Activated gamma-delta T cell treated with Interleukin-2 at 50 U/mL for 16 hours (primary cell): Measurements from ENCODE around the gene NLRC4.
A peak's percentile ranks its signal among the peaks of the same experiment; 100 is the strongest.
"Not testable (repeated sequence)": the region's sequence is repeated elsewhere in the genome, so short reads cannot be mapped to it uniquely, and the experiment has no call there.

ENCODE experiments used
- DNase-seq: peaks from one replicate; pipeline ENCODE4 v3.0.0-alpha.2; 2020

NLRC4 gene

GRCh38 chr2:32264422-32265105 lies at the start of gene NLRC4:
Gene NLRC4, minus strand, starts transcription at chr2:32264886. Its CDS starts 8,111 bp downstream, at chr2:32256775.
- no peak for DNase-seq

- no peak for DNase-seq
These were observed 45.9 kb upstream of the NLRC4 start for GRCh38 chr2:32310577-32310976.

- DNase-seq = not testable (repeated sequence)
These were observed 29.4 kb upstream of the NLRC4 start for GRCh38 chr2:32293966-32294562.

GRCh38 chr2:32293493-32293892 lies 28.8 kb upstream of the NLRC4 start:
- DNase-seq = not testable (repeated sequence)

- no peak for DNase-seq
These were observed 27.1 kb upstream of the NLRC4 start for GRCh38 chr2:32291746-32292145.

- no peak for DNase-seq
These were observed 25.3 kb upstream of the NLRC4 start for GRCh38 chr2:32290000-32290339.

- DNase-seq = no peak
These were observed 24.7 kb upstream of the NLRC4 start for GRCh38 chr2:32289165-32289999.

GRCh38 chr2:32284321-32284720 lies 19.6 kb upstream of the NLRC4 start:
- DNase-seq = no peak

GRCh38 chr2:32278478-32278853 lies 13.8 kb upstream of the NLRC4 start:
- DNase-seq = no peak

GRCh38 chr2:32277674-32278477 lies 13.2 kb upstream of the NLRC4 start, which contains the start of gene YIPF4:
Gene YIPF4, plus strand, starts transcription at chr2:32277904. Its CDS starts 252 bp downstream, at chr2:32278156.
- peak; percentile 87 for DNase-seq

GRCh38 chr2:32277363-32277673 lies 12.6 kb upstream of the NLRC4 start:
- no peak for DNase-seq

- DNase-seq = not testable (repeated sequence)
These were observed 11.1 kb upstream of the NLRC4 start for GRCh38 chr2:32275790-32276189.

GRCh38 chr2:32274289-32274688 lies 9.6 kb upstream of the NLRC4 start:
- DNase-seq = no peak

GRCh38 chr2:32272279-32272678 lies 7.6 kb upstream of the NLRC4 start:
- DNase-seq = no peak

GRCh38 chr2:32271063-32271462 lies 6.4 kb upstream of the NLRC4 start:
- no peak for DNase-seq

GRCh38 chr2:32262105-32262504 lies 2.6 kb downstream of the NLRC4 start:
- no peak for DNase-seq

GRCh38 chr2:32260376-32260775 lies 4.3 kb downstream of the NLRC4 start:
- DNase-seq = no peak

- no peak for DNase-seq
These were observed 6.4 kb downstream of the NLRC4 start for GRCh38 chr2:32258242-32258641.

- no peak for DNase-seq
These were observed 14.4 kb downstream of the NLRC4 start for GRCh38 chr2:32250290-32250689.

- no peak for DNase-seq
These were observed 14.9 kb downstream of the NLRC4 start for GRCh38 chr2:32249731-32250236.

- DNase-seq = no peak
These were observed 16.4 kb downstream of the NLRC4 start for GRCh38 chr2:32248299-32248698.

GRCh38 chr2:32246911-32247310 lies 17.8 kb downstream of the NLRC4 start:
- DNase-seq = no peak

GRCh38 chr2:32242331-32242730 lies 22.4 kb downstream of the NLRC4 start:
- no peak for DNase-seq
